Neuronal stem cell (in vitro differentiated cells): ENCODE results near the gene ASIC1.

Source experiments
- DNase-seq: peaks from one replicate; pipeline ENCODE4 v3.0.0-alpha.2; 2013; ENCODE audit warnings: low spot score
- H2AFZ ChIP-seq: one replicate; pipeline ENCODE4 v1.6.1; 2013; ENCODE audit warnings: mild to moderate bottlenecking, low read length, inconsistent platforms
- H2AK5ac ChIP-seq: 2 replicates; pipeline ENCODE4 v1.6.1; 2013; ENCODE audit warnings: low read depth, mild to moderate bottlenecking, inconsistent platforms, low read length, moderate library complexity, mixed read lengths
- H2BK120ac ChIP-seq: 2 replicates; pipeline ENCODE4 v1.6.1; 2013; ENCODE audit warnings: low read depth, mild to moderate bottlenecking, inconsistent platforms, low read length, moderate library complexity, mixed read lengths
- H2BK12ac ChIP-seq: one replicate; pipeline ENCODE4 v1.6.1; 2013; ENCODE audit warnings: low read length, inconsistent platforms
- H2BK15ac ChIP-seq: 2 replicates; pipeline ENCODE4 v1.6.1; 2013; ENCODE audit warnings: mild to moderate bottlenecking, low read length, inconsistent platforms, mixed read lengths
- H2BK5ac ChIP-seq: one replicate; pipeline ENCODE4 v1.6.1; 2013; ENCODE audit warnings: inconsistent platforms, mild to moderate bottlenecking, low read length, moderate library complexity
- H3K14ac ChIP-seq: one replicate; pipeline ENCODE4 v1.6.1; 2013; ENCODE audit warnings: low read length, inconsistent platforms
- H3K18ac ChIP-seq: 2 replicates; pipeline ENCODE4 v1.6.1; 2013; ENCODE audit warnings: low read length, inconsistent platforms
- H3K23ac ChIP-seq: 2 replicates; pipeline ENCODE4 v1.6.1; 2013; ENCODE audit warnings: low read depth, mild to moderate bottlenecking, mixed read lengths, low read length, inconsistent platforms; ENCODE audit not compliant: poor library complexity
- H3K27ac ChIP-seq: replicated peaks from 3 replicates; pipeline ENCODE4 v1.5.1; 2013; ENCODE audit warnings: low read length, inconsistent platforms
- H3K27me3 ChIP-seq, 3 experiments: 2 replicates each; pipeline ENCODE4 v1.6.1; 2013; ENCODE audit warnings: low read length in 3 of 3, mild to moderate bottlenecking in 2 of 3, inconsistent platforms in 1 of 3, low read depth in 1 of 3, mixed read lengths in 1 of 3, moderate library complexity in 1 of 3; ENCODE audit not compliant: control insufficient read depth in 3 of 3, insufficient read depth in 3 of 3
- H3K36me3 ChIP-seq, 2 donors: replicated peaks in 1 of 2; 2 replicates each; pipeline ENCODE4 v1.6.1; 2013; ENCODE audit warnings: low read length in 2 of 2; ENCODE audit not compliant: control insufficient read depth in 2 of 2, insufficient read depth in 2 of 2
- H3K4ac ChIP-seq: 2 replicates; pipeline ENCODE4 v1.6.1; 2013; ENCODE audit warnings: inconsistent platforms, mild to moderate bottlenecking, low read length, moderate library complexity
- H3K4me1 ChIP-seq, 2 donors: 1 replicate in 1 of 2; 2 replicates in 1 of 2; pipeline ENCODE4 v1.6.1; 2013; ENCODE audit warnings: low read length in 2 of 2, low read depth in 1 of 2; ENCODE audit not compliant: control insufficient read depth in 2 of 2, insufficient read depth in 1 of 2
- H3K4me2 ChIP-seq: one replicate; pipeline ENCODE4 v1.6.1; 2013; ENCODE audit warnings: mild to moderate bottlenecking, low read length, inconsistent platforms; ENCODE audit not compliant: insufficient read depth, poor library complexity, severe bottlenecking
- H3K4me3 ChIP-seq, 2 donors: 2 replicates each; pipeline ENCODE4 v1.5.1; 2013; ENCODE audit warnings: low read length in 2 of 2, mild to moderate bottlenecking in 2 of 2, inconsistent platforms in 1 of 2, moderate library complexity in 1 of 2
- H3K79me1 ChIP-seq: one replicate; pipeline ENCODE4 v1.6.1; 2013; ENCODE audit warnings: low read depth, mild to moderate bottlenecking, inconsistent platforms, low read length, moderate library complexity
- H3K9ac ChIP-seq: one replicate; pipeline ENCODE4 v1.6.1; 2013; ENCODE audit warnings: mild to moderate bottlenecking, low read depth, low read length, inconsistent platforms; ENCODE audit not compliant: poor library complexity
- H3K9me3 ChIP-seq, 2 donors: replicated peaks in 1 of 2; 2 replicates each; pipeline versions ENCODE3 to v1.6.1; 2013; ENCODE audit warnings: low read length in 2 of 2, mild to moderate bottlenecking in 2 of 2, inconsistent platforms in 1 of 2, low read depth in 1 of 2, mixed read lengths in 1 of 2, moderate library complexity in 1 of 2; ENCODE audit not compliant: control insufficient read depth in 2 of 2, insufficient read depth in 1 of 2
- H4K8ac ChIP-seq: one replicate; pipeline ENCODE4 v1.6.1; 2013; ENCODE audit warnings: low read depth, mild to moderate bottlenecking, inconsistent platforms, low read length, moderate library complexity
- H4K91ac ChIP-seq: one replicate; pipeline ENCODE4 v1.6.1; 2013; ENCODE audit warnings: low read length, low read depth, mild to moderate bottlenecking, inconsistent platforms; ENCODE audit not compliant: poor library complexity
- WGBS, 2 donors: extraction: QIAGEN DNeasy Blood & Tissue Kit; methylation state at CpG; one replicate each; pipeline ENCODE4 v1.1.7; 2013; ENCODE audit warnings: missing lambda C conversion rate in 2 of 2, mixed read lengths in 1 of 2; ENCODE audit not compliant: insufficient read length in 2 of 2, insufficient replicate concordance in 1 of 2; ENCODE audit errors: extremely low coverage in 2 of 2; 5-methylcytosine and 5-hydroxymethylcytosine counted together

ASIC1 gene

DNA sequence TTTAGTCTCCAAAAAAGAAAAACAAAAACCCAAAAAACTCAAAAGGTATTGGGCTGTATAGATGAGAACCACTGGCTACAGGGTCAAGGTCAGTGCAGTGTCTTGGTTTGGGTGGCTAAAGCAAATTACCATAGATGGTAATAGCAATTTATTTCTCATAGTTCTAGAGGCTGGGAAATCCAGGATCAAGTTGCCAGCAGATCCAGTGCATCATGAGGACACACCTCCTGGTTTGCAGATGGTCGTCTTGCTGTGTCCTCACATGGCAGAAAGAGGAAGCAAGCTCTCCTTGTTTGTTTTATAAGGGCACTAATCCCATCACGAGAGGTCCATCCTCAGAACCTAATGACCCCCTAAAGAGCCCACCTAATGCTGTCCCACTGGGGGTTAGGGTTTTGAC, 65.8 kb downstream of the ASIC1 start:
- Histone ChIP-seq H3K9me3 (no peaks in the 10 kb centered on the region), H2BK15ac (no peak overlapping the region), H3K79me1 (peaks cover 2% of the 10 kb centered on the region), H2AK5ac (no peak overlapping the region), H4K8ac (no peak overlapping the region), H2BK5ac (no peak overlapping the region), H4K91ac (no peak overlapping the region), H3K27me3 (no peaks in the 10 kb centered on the region), H3K18ac (no peak overlapping the region), H3K4ac (no peak overlapping the region), H3K4me1 (no peaks in the 10 kb centered on the region), H3K4me2 (no peak overlapping the region), H3K14ac (no peak overlapping the region), H3K9ac (no peak overlapping the region), H2BK120ac (no peak overlapping the region), H2AFZ (no peak overlapping the region), H3K4me3 (no peak overlapping the region), H3K36me3 (peaks cover 4 to 53% of the 10 kb centered on the region in 2 donors), H3K23ac (no peak overlapping the region), H2BK12ac (no peak overlapping the region), H3K27ac (no peak overlapping the region)
- DNase-seq: no peak
- WGBS, 2 donors: no CpG with 5 or more reads among the region's 2 CpGs

DNA sequence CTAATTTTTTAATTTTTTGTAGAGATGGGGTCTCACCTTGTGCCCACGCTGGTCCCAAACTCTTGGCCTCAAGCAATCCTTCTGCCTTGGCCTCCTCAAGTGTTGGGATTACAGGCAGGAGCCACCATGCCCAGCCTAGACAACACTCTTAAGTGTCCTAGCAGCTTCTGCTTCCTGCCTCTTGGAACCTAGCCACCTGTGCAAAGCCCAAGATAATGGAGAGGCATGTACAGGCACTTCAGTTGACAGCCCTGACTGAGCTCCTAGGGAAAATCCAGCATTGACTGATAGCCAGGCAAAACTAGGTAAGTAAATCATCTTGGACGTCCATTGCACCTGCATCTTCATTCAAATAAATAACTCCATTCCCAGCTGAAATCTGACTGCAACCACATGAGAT, 70.2 kb downstream of the ASIC1 start:
- no peaks in the 10 kb centered on the region for H3K27me3 ChIP-seq
- no peak overlapping the region for H4K8ac ChIP-seq
- no peak overlapping the region for H3K14ac ChIP-seq
- no peak for DNase-seq
- H2AFZ ChIP-seq: no peak overlapping the region
- H2AK5ac ChIP-seq: no peak overlapping the region
- no peak overlapping the region for H3K23ac ChIP-seq
- no peak overlapping the region for H2BK5ac ChIP-seq
- H2BK12ac ChIP-seq: no peak overlapping the region
- no peak overlapping the region for H3K4me3 ChIP-seq
- H3K4ac ChIP-seq: no peak overlapping the region
- H3K27ac ChIP-seq: no peak overlapping the region
- no peaks in the 10 kb centered on the region for H3K79me1 ChIP-seq
- peaks cover 21 to 71% of the 10 kb centered on the region in 2 donors for H3K36me3 ChIP-seq
- H3K4me2 ChIP-seq: no peak overlapping the region
- H2BK15ac ChIP-seq: no peak overlapping the region
- no peak overlapping the region for H3K9ac ChIP-seq
- H4K91ac ChIP-seq: no peak overlapping the region
- H3K4me1 ChIP-seq: no peaks in the 10 kb centered on the region
- no peak overlapping the region for H2BK120ac ChIP-seq
- no CpG with 5 or more reads among the region's 2 CpGs for WGBS, 2 donors
- no peaks in the 10 kb centered on the region for H3K9me3 ChIP-seq
- H3K18ac ChIP-seq: no peak overlapping the region

DNA sequence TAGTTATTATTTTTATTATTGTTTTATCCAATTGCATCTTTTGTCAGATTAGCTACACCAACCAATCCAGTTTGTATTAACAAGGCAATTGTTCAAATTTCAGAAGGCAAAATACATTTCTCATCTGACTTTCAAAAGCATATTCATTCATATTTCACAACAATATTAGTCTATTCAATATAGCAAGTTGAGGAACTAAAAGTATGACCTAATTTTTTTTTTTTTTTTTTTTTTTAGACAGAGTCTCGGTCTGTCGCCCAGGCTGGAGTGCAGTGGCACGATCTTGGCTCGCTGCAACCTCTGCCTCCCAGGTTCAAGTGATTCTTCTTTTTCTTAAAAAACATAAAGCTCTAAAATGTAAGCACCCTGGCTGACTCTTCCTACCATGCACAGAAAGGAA, 71.9 kb downstream of the ASIC1 start:
- H3K9ac ChIP-seq: no peak overlapping the region
- no CpG with 5 or more reads among the region's 4 CpGs for WGBS, 2 donors

DNA sequence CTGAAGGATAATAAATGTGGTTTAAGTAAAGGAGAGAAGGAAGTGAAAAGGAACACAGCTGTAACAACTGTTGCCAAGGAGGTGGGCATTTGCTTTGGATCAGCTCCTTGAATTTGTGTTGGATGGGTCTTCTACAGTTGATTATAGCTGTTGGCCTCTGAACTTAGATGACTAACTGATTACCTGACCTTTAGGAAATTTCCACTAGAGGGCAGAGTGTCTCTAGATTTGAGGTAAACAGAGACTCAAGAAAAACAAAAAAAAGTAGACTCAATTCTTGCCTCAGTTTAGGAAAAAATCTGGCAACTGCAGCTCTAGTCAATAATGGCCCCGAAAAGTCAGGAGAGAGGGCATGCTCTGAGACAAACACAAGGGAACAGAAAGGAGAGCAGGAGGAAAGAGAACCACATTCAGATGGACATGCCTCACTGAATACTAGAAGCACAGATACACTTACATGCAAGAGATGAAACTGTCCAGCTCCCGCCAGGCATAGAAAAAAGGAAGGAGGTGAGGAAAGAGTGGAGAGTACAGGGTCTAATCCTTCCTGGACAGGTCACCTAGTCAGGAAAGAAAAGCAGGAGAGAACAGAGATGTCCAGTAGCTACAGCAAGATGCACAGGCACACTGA, 75.2 kb downstream of the ASIC1 start:
- no peak for DNase-seq
- H3K36me3 ChIP-seq: peaks cover 41 to 96% of the 10 kb centered on the region in 2 donors
- WGBS, 2 donors: no CpG with 5 or more reads among the region's 2 CpGs

More for the DNA sequence above, 71.9 kb downstream of the ASIC1 start:
- DNase-seq: no peak
- no peaks in the 10 kb centered on the region for H3K27me3 ChIP-seq
- H3K27ac ChIP-seq: no peak overlapping the region
- H2BK5ac ChIP-seq: no peak overlapping the region
- H3K36me3 ChIP-seq: peaks cover 31 to 76% of the 10 kb centered on the region in 2 donors
- H3K4me2 ChIP-seq: no peak overlapping the region
- H2AK5ac ChIP-seq: no peak overlapping the region
- no peaks in the 10 kb centered on the region for H3K9me3 ChIP-seq
- no peaks in the 10 kb centered on the region for H3K79me1 ChIP-seq
- H2BK12ac ChIP-seq: no peak overlapping the region
- no peak overlapping the region for H4K8ac ChIP-seq
- no peak overlapping the region for H2AFZ ChIP-seq
- no peaks in the 10 kb centered on the region for H3K4me1 ChIP-seq
- H4K91ac ChIP-seq: no peak overlapping the region
- no peak overlapping the region for H3K23ac ChIP-seq
- H2BK15ac ChIP-seq: no peak overlapping the region
- H2BK120ac ChIP-seq: no peak overlapping the region
- no peak overlapping the region for H3K14ac ChIP-seq
- H3K4me3 ChIP-seq: no peak overlapping the region
- no peak overlapping the region for H3K4ac ChIP-seq
- no peak overlapping the region for H3K18ac ChIP-seq

More for the DNA sequence above, 75.2 kb downstream of the ASIC1 start:
- Histone ChIP-seq H3K23ac (no peak overlapping the region), H3K18ac (no peak overlapping the region), H4K8ac (no peak overlapping the region), H4K91ac (no peak overlapping the region), H3K14ac (no peak overlapping the region), H2BK120ac (no peak overlapping the region), H2BK5ac (no peak overlapping the region), H3K4me2 (no peak overlapping the region), H3K4ac (no peak overlapping the region), H2AFZ (no peak overlapping the region), H3K4me1 (no peaks in the 10 kb centered on the region), H3K4me3 (no peak overlapping the region), H3K27me3 (no peaks in the 10 kb centered on the region), H2BK12ac (no peak overlapping the region), H3K9me3 (no peaks in the 10 kb centered on the region), H3K27ac (no peak overlapping the region), H3K79me1 (no peaks in the 10 kb centered on the region), H2BK15ac (no peak overlapping the region), H2AK5ac (no peak overlapping the region), H3K9ac (no peak overlapping the region)
